Measurements from ENCODE around the gene ACCSL. TPM values are rescaled to one million over a fixed set of nuclear protein-coding genes. Genes with fewer than 3 reads are reported as not detected.

Gene ACCSL
- total and polyA plus RNA-seq, 12 donors = 0.06 TPM; not detected in 11

DNA sequence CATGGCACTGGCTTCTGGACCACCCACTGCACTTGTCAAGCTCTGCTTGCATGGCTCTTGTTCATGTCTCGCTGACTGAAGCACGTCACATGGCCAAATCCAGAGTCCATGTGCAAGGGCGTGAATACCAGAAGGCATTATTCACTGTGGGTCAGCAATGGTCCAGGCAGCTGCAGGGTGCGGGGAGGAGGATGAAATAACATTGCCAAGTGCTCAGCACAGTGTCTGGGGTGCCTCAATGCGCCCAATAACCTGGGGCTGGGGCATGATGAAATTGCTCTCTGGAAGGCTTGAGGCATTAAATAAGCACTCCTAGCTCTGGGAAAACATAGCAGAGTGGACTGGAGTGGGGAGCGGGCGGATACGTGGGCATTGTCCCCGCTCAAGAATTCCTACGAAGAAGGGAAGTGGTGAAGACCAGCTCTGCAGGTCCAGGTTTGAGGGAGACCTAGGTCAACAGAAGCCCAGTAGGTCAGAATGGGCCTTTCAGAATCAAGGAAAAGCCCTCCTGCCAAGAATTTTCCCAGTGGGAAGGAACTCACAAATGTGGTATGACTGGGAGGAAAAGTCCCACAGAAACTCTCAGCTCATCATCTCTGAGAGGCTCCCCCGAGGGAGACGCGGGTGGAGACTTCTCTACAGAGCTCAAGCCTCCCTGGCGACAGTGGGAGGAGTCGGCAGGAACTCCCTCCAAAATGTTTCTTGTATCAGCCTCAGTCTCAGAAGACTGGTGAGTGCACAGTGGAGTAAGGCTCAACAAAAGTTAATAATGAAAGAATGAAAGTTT, 15.3 kb upstream of the ACCSL start:
- H3K27ac ChIP-seq = peak overlapping the region in 3 of 5 donors; percentile 6 to 93 (median 92)
- no peaks in the 10 kb centered on the region for H3K27me3 ChIP-seq
- 72 to 75% (median 74%) methylated on average over 15 of the region's 15 CpGs for WGBS, 4 donors
- TF ChIP-seq POLR2A (IDR thresholded peaks at IDR 0.05) = no peak
- intact Hi-C loops (cut with DNase I) = loop anchor here (5.0 to 10.0 kb wide), 2 partner anchors 45 to 88 kb away; partner anchors contain the start of gene C11orf96 (in 2 of the 2)
- H3K36me3 ChIP-seq (replicated peaks in 1 of 2) = no peaks in the 10 kb centered on the region
- no peak overlapping the region for H3K4me3 ChIP-seq
- peaks cover 13 to 49% of the 10 kb centered on the region in 2 donors for H3K4me1 ChIP-seq (replicated peaks in 1 of 2)
- peak in 3 of 7 donors; percentile 37 to 75 (median 46) for DNase-seq
- no peaks in the 10 kb centered on the region for H3K9me3 ChIP-seq (replicated peaks in 1 of 3)

- intact Hi-C loops (cut with DNase I) = loop anchor here (5.0 to 10.0 kb wide), 2 partner anchors 46 to 89 kb away; partner anchors contain the start of gene C11orf96 (in 2 of the 2)
- 45 to 60% (median 52%) methylated on average over 3 of the region's 3 CpGs for WGBS, 4 donors
These were observed 14.3 kb upstream of the ACCSL start for GRCh38 chr11:44033411-44033850.

GRCh38 chr11:44033856-44034255, 13.9 kb upstream of the ACCSL start:
- WGBS, 4 donors = 58 to 59% (median 58%) methylated on average over 3 of the region's 3 CpGs
- DNase-seq = no peak
- intact Hi-C loops (cut with DNase I) = loop anchor here (5.0 to 10.0 kb wide), 2 partner anchors 47 to 89 kb away; partner anchors contain the start of gene C11orf96 (in 2 of the 2)
- TF ChIP-seq POLR2A (IDR thresholded peaks at IDR 0.05) = no peak
- TF ChIP-seq, protein P1, sequence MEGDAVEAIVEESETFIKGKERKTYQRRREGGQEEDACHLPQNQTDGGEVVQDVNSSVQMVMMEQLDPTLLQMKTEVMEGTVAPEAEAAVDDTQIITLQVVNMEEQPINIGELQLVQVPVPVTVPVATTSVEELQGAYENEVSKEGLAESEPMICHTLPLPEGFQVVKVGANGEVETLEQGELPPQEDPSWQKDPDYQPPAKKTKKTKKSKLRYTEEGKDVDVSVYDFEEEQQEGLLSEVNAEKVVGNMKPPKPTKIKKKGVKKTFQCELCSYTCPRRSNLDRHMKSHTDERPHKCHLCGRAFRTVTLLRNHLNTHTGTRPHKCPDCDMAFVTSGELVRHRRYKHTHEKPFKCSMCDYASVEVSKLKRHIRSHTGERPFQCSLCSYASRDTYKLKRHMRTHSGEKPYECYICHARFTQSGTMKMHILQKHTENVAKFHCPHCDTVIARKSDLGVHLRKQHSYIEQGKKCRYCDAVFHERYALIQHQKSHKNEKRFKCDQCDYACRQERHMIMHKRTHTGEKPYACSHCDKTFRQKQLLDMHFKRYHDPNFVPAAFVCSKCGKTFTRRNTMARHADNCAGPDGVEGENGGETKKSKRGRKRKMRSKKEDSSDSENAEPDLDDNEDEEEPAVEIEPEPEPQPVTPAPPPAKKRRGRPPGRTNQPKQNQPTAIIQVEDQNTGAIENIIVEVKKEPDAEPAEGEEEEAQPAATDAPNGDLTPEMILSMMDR (IDR thresholded peaks at IDR 0.05) = no peak
- Histone ChIP-seq H3K4me1 (replicated peaks in 1 of 2) (peaks cover 13 to 49% of the 10 kb centered on the region in 2 donors), H3K27ac (peak overlapping the region in 1 of 5 donors; percentile 92), H3K36me3 (replicated peaks in 1 of 2) (no peaks in the 10 kb centered on the region), H3K27me3 (no peaks in the 10 kb centered on the region), H3K9me3 (replicated peaks in 1 of 3) (no peaks in the 10 kb centered on the region), H3K4me3 (no peak overlapping the region)

More at GRCh38 chr11:44033411-44033850, 14.3 kb upstream of the ACCSL start:
- peak overlapping the region in 2 of 5 donors; percentile 92 to 93 for H3K27ac ChIP-seq
- DNase-seq = no peak
- H3K36me3 ChIP-seq (replicated peaks in 1 of 2) = no peaks in the 10 kb centered on the region
- H3K27me3 ChIP-seq = no peaks in the 10 kb centered on the region
- H3K9me3 ChIP-seq (replicated peaks in 1 of 3) = no peaks in the 10 kb centered on the region
- H3K4me1 ChIP-seq (replicated peaks in 1 of 2) = peaks cover 13 to 49% of the 10 kb centered on the region in 2 donors
- H3K4me3 ChIP-seq = no peak overlapping the region
- TF ChIP-seq POLR2A (IDR thresholded peaks at IDR 0.05) = no peak
- TF ChIP-seq, protein P1 (IDR thresholded peaks at IDR 0.05) = no peak

- Histone ChIP-seq H3K36me3 (replicated peaks in 1 of 2) (no peaks in the 10 kb centered on the region), H3K27me3 (no peaks in the 10 kb centered on the region), H3K4me1 (replicated peaks in 1 of 2) (peaks cover 13 to 42% of the 10 kb centered on the region in 2 donors), H3K9me3 (replicated peaks in 1 of 3) (no peaks in the 10 kb centered on the region), H3K4me3 (no peak overlapping the region), H3K27ac (no peak overlapping the region)
- intact Hi-C loops (cut with DNase I) = loop anchor here (5.0 to 10.0 kb wide), 4 partner anchors 47 to 142 kb away; partner anchors contain the start of gene C11orf96 (in 2 of the 2)
- no peak for TF ChIP-seq POLR2A (IDR thresholded peaks at IDR 0.05)
- TF ChIP-seq, protein P1 (IDR thresholded peaks at IDR 0.05) = no peak
- no peak for DNase-seq
These were observed 13.1 kb upstream of the ACCSL start for GRCh38 chr11:44034639-44035038.

All from adrenal gland (tissue), 12 donors.